ENCODE data around the gene GOLGA7B.

Gene GOLGA7B

DNA sequence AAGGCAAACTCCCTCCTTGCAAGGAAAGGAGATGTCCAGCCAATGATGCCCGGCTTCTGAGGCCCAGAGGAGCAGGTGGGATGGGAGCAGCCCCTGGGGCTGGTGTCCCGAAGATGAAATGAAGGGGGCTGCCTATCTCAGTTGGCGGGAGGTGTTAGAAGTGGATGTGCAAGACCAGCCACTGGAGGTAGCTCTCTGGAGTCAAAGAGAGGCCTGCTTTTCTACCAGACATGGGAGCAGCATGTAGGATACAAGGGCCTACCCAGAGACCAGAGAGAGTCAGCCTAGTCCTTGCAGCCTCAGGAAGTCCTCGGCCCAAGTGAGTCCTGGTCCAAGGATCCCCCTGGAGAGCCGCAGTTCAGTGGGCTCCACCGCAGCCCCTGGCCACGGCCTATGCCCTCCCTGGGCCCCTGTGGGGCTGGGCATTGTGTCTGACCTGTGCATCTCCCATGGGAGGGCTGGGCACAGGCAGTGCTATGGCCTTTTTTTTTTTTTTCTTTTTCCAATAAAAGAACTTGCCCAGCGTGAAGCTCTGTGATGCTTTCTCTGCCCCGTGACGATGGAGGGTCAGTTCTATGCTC, 17.7 kb downstream of the GOLGA7B start:
- DNase-seq (ENCODE audit: low read depth in 2 of 2) = no peak

GRCh38 chr10:97868134-97868685, 18.6 kb downstream of the GOLGA7B start:
- DNase-seq (ENCODE audit: low read depth in 2 of 2) = no peak

DNA sequence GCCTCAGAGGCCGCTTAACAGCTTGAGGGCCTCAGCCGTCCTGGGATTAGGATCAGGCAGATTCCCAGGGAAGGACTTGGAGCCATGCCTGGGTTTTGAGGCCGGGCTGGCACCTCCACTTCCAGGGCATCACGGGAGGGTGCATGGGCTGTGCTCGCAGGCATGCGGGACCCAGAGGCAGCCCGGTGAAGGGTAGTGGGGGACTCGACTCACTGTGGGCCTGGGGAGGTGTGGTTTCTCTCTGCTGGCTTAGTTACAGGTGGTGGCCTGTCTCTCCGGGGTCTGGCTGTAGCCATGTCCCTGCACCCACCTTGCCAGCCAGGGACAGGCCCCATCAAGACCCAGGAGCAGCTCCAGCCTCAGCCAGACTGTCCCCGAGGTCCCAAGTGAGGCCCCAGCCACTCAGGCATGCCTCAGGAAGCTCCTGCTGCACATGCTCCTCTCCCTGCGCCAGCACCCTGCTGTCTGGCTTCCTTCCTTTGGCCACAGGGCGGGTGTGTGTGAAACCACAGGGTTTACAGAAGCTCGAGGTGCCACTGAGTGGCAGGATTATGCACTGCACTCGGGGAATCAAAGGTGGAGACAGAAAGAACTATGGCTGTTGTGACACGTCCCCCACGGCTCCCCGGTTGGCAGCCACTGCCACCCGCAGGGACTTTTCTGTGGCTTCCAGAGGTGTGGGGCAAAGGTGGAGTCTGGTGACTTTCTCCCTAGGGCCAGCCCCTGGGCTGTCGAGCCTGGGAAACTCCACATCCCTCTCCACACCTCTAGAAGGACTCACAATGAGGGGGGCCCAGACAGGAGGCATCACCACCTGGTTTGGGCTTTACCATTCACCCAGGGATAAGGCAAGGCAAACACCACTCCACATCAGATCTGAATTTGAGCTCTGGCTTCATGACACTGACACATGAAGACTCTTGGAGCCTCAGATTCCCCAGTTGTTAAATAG, 19.7 kb downstream of the GOLGA7B start:
- peak; percentile 43 to 50 for DNase-seq (ENCODE audit: low read depth in 2 of 2)

GRCh38 chr10:97870990-97871389, 21.3 kb downstream of the GOLGA7B start:
- no peak for DNase-seq (ENCODE audit: low read depth in 2 of 2)

DNA sequence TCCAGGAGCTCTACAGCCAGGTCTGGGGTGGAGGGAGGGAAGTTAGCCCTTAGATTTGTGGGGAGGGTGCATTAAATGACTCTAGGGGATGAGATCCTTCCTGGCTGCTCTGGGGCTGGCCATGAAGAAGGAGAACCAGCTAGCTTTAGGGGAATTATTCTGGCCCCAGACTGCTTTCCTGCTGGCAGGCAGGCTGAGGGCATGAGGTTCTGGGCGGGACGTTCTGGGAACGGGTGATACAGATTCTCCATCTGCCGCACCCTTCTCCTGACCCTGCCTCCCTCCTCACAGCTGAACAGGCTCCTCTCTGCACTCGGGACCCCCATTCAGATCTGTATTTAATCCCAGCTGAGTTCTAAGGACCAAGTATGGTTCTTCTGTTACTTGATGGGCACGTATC, 23.9 kb downstream of the GOLGA7B start:
- no peak for DNase-seq (ENCODE audit: low read depth in 2 of 2)

DNA sequence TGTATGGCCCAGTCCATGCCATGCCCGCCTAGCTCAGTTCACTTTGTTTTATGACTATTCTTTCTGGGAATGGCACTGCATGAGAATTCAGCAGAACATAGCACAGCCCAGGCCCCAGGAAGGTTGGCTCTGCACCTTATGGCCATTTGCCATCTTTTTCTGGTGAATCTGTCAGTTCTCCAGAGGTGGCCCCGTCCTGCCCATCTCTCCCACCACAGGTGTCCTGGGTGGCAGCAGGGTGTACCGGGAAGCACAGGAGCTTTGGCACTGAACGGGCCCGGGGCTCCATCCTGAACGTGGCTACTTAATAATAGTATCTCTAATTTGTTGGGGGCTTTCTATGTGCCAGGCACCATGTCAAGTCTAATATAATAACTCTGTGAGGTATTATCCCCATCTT, 24.7 kb downstream of the GOLGA7B start:
- no peak for DNase-seq (ENCODE audit: low read depth in 2 of 2)

DNA sequence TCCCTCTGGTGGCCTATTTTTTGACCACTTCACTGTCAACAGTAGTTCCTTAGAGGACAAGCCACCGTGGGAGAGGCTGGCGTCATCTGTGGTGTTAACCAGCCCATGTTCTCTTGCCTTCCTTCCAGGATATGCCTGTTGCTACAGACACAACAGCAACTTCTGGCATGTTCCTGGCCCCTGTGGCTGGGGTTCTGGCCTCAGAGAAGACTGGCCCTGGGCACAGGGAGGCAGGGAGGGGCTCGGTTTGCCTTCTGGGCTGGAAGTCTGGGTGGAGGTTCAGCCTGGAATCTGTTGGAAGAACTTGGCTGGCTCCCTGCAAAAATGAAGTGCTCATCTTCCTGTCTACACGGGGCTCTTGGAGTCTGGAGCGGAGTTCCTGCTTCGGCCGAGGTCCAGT, 25.7 kb downstream of the GOLGA7B start:
- DNase-seq (ENCODE audit: low read depth in 2 of 2) = no peak

- no peak for DNase-seq (ENCODE audit: low read depth in 2 of 2)
Measured at GRCh38 chr10:97876402-97876801, 26.8 kb downstream of the GOLGA7B start.

DNA sequence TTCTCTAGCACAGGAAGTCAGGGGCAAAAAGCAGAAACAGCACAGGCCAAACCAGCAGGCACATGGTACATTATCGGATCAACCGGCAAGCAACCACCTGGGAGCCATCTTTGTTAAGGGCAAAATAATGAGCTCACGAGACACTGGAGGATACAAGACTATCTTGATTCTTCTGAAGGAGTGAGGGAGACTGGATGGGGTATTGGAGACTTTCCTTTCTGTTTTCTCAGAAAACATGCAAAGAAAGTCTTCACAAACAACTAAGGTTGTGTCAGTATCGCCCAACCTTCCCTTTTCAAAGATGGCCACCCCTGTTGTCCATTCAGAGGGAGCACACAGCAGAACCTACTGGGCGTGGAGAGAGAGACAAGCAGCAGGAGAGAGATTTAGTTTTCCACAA, 29.6 kb downstream of the GOLGA7B start:
- no peak for DNase-seq (ENCODE audit: low read depth in 2 of 2)

DNA sequence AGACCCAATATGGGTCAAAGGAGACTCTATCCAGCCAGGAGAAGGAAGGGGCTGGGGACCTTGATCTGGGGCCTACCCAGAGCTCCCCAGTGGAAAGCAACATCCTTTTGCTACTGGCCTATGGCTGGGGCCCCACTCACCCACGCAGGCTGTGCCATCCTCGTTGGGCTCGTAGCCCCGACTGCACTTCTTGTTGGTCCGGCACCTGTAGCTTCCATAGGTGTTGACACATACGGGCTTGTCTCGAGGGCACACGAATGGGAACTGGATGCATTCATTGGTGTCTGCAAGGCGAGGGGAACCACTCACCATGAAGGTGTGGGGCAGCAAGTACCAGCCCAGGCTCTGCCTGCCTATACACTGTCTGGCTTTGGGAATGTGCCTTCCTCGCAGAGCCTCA, 30.5 kb downstream of the GOLGA7B start:
- no peak for DNase-seq (ENCODE audit: low read depth in 2 of 2)

DNA sequence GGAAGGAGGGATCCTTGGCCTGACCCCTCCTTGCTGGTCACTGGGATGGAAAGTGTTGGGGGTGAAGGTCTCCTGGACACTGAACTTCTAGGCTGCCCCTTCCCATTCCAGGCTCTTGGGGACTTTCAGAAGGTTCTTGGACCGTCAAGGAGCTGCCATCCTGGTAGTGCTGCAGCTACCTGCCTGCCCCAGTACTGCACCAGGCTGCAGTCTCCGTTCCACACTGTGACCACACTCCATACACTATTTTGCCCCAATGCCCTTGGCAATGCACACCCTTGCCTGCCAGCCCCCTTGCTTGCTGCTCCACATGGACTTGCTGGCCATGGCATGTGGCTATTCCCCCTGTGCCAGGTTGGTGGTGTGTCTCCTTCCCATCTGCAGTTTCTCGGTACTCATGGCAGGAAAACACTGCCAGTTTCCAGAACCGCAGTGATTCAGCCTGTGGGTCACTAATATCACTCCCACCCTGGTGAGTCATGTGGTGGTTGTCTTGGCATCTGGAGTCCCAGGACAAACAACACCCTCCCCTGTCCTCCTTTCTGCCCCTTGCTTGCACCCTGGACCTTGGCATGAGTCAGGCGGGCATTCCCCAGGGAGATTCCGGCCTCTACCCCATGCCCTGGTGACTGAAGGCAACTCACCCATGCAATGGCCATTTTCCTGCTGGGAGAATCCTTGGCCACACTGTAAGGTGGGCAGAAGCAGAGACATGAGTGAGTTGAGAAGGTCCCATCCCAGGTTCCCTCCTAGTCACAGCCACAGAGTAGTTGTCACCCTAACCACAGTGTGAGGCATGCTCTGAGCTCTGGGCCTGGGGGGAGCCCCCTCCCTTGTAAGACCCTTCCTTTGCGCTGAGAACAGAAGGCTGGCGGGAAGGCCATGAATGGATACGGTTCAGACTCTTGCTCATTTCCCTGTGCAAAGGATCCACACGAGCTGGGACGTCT, 32.8 kb downstream of the GOLGA7B start:
- no peak for DNase-seq (ENCODE audit: low read depth in 2 of 2)

DNA sequence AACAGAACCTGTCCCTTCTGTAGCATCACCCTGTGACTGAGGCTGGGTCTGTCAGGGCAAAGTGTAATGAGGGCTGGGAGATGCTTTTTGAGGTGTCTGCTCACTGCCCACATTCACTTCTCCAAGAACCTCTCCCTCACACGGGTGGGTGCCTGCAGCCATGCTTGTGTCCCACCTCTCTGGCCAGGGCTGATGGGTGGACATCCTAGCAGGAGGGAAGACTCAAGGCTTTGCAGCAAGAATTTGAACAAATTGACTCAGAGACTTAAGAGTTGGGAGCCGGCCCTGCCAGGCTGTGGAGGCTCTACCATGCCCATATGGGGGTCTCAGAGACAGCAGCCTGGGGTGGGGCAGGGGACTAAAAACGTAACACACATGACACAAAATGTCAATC, 33.4 kb downstream of the GOLGA7B start:
- DNase-seq (ENCODE audit: low read depth in 2 of 2) = no peak

DNA sequence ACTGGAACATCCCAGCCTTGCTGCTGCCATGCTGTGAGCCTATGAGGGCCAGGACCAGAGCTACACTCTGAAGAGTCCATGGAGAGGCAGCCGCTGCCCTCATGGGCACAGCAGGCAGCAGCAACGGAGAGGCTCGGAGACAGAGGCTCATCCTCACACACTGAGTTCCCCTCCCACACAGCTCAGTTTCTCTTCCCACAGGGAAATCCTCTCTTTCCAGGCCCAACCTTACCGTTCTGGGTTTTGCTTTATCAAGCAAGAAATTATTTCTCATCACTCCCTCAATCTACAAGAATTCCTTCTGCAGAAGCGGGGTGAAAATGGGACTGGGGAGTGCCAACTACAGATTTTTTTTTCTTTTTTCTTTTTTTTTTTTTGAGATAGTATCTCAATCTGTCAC, 36.6 kb downstream of the GOLGA7B start:
- DNase-seq (ENCODE audit: low read depth in 2 of 2) = no peak

DNA sequence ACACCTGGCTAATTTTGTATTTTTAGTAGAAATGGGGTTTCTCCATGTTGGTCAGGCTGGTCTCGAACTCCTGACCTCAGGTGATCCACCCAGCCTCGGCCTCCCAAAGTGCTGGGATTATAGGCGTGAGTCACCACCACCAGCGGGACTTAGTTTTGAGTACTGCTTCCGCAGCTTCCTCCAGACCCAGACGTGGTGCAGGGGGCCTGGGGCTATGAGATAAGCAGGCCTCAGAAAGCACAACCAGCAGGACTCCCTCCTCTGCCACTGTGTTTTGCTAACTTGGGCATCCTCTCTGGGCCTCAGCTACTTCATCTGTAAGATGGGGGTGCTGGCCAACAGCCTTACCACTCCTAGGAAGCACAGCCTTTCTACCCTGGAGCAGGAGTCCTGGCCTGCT, 37.8 kb downstream of the GOLGA7B start:
- DNase-seq (ENCODE audit: low read depth in 2 of 2) = no peak

- no peak for DNase-seq (ENCODE audit: low read depth in 2 of 2)
Measured at GRCh38 chr10:97888134-97888533, 38.5 kb downstream of the GOLGA7B start.

- DNase-seq (ENCODE audit: low read depth in 2 of 2) = peak in 1 of 2 experiments; percentile 8
Measured at GRCh38 chr10:97888641-97889262, 39.1 kb downstream of the GOLGA7B start.

DNA sequence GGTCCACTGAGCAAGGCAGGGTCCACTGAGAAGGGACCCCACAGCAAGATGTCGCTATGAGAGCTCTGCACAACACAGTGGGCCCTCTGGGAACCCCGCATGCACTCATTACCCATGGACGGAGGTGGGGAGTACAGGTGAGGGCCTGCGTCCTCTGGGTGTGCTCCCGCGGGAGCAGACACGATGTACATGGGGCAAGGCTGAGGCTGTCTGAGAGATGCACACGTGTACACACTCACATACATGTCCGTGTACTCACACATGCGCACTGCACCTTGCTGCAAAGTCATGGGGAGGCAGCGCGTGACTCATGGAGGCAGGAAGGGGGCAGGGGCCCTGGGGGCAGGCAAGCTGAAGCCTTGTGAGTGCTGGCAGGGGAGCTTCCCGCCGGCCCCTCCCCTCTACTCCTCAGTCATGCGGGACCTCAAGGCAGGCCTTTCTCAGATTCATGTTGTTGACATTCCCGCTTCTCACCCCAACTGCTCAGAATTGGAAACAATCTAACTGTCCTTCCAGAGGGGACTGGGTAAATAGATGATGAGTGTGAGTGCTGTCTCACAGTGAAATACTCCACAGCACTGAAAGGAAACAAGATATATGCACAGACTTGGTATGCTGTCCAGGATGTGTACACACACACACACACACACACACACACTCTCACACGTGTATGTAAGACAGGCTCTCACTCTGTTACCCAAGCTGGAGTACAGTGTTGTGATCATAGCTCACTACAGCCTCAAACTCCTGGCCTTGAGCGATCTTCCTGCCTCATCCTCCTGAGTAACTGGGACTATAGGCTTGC, 40.0 kb downstream of the GOLGA7B start:
- peak; percentile 38 to 42 for DNase-seq (ENCODE audit: low read depth in 2 of 2)

DNA sequence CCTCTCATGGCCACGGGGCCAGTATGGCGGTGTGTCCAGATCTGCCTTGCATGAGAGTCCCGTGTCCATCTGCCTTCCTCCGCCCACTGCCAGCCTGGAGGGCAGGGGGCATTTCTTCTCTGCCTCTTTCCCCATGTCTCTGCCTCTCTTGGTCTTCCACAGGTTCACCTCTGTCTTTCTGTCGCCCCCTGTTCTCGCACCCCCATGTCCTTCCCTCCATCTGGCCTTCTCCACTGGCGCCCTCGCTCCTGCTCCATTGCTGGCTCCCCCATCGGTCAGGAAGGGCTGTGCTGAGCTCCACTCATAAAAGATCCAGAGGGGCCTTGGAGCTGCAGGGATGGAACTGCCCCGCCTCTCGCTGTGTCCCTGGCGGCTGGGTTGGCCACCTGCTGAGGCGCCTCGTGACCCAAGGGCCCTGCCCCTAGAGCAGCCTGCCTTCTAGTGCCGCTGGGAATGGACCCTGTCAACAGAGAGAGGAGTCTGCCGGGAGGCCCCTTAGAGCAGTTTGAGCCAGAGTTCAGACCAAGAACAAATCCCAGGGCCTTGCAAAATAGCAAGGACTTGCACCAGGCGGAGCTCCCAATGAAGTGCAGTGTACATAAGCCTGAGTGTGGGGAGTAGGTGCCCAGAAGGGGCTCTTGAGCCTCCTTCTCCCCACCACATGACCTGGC, 42.0 kb downstream of the GOLGA7B start:
- no peak for DNase-seq (ENCODE audit: low read depth in 2 of 2)

GRCh38 chr10:97892506-97892905, 42.9 kb downstream of the GOLGA7B start:
- no peak for DNase-seq (ENCODE audit: low read depth in 2 of 2)

GRCh38 chr10:97892939-97893338, 43.3 kb downstream of the GOLGA7B start:
- DNase-seq (ENCODE audit: low read depth in 2 of 2) = no peak

Measured in fibroblast of skin of left quadriceps (primary cell).